Loucy (cell line): ENCODE results near the gene MARCHF2.

Source experiments
- H2AFZ ChIP-seq: fragments of 200-600 bp; sonication (generic); 2 replicates; pipeline ENCODE4 v1.6.0; 2016; ENCODE audit warnings: antibody characterized with exemption, mild to moderate bottlenecking, low read length, moderate library complexity
- H3F3A ChIP-seq: fragments of 200-600 bp; 2 replicates; pipeline ENCODE4 v1.6.0; 2016; ENCODE audit warnings: antibody characterized with exemption, low read depth, mild to moderate bottlenecking
- H3K27me3 ChIP-seq: fragments of 200-600 bp; sonication (generic); 2 replicates; pipeline ENCODE4 v1.6.1; 2014; ENCODE audit warnings: low read length, mild to moderate bottlenecking; ENCODE audit not compliant: insufficient read depth, poor library complexity, severe bottlenecking
- H3K36me3 ChIP-seq: fragments of 200-600 bp; sonication (generic); 2 replicates; pipeline ENCODE4 v1.6.1; 2016; ENCODE audit warnings: low read length; ENCODE audit not compliant: insufficient read depth
- H3K4me1 ChIP-seq: fragments of 200-600 bp; sonication (generic); 2 replicates; pipeline ENCODE4 v1.5.1; 2014; ENCODE audit warnings: low read length, mild to moderate bottlenecking; ENCODE audit not compliant: insufficient read depth, poor library complexity, severe bottlenecking
- H3K4me2 ChIP-seq: fragments of 200-600 bp; sonication (generic); 2 replicates; pipeline ENCODE4 v1.6.0; 2014; ENCODE audit warnings: antibody characterized with exemption, low read length, low read depth, mild to moderate bottlenecking; ENCODE audit not compliant: poor library complexity, severe bottlenecking
- H3K4me3 ChIP-seq: fragments of 200-600 bp; sonication (generic); 2 replicates; pipeline ENCODE4 v1.5.1; 2014; ENCODE audit warnings: low read length, mild to moderate bottlenecking, mixed read lengths; ENCODE audit not compliant: poor library complexity, severe bottlenecking
- H3K79me2 ChIP-seq: fragments of 200-600 bp; sonication (generic); 2 replicates; pipeline ENCODE4 v1.6.1; 2014; ENCODE audit warnings: low read length; ENCODE audit not compliant: insufficient read depth
- H3K9ac ChIP-seq: fragments of 200-600 bp; sonication (generic); 2 replicates; pipeline ENCODE4 v1.6.0; 2014; ENCODE audit warnings: mild to moderate bottlenecking, low read depth, low read length, moderate library complexity; ENCODE audit not compliant: poor library complexity, severe bottlenecking
- H3K9me2 ChIP-seq: fragments of 200-600 bp; sonication (generic); replicated peaks from 2 replicates; pipeline ENCODE4 v1.6.1; 2016; ENCODE audit warnings: low read depth, low read length, mixed read lengths
- H3K9me3 ChIP-seq: fragments of 200-600 bp; sonication (generic); 2 replicates; pipeline ENCODE4 v1.6.1; 2014; ENCODE audit warnings: mild to moderate bottlenecking, antibody characterized with exemption, low read length, low read depth; ENCODE audit not compliant: insufficient read depth
- H4K20me1 ChIP-seq: fragments of 200-600 bp; sonication (generic); 2 replicates; pipeline ENCODE4 v1.6.0; 2014; ENCODE audit warnings: antibody characterized with exemption, low read length, mild to moderate bottlenecking; ENCODE audit not compliant: insufficient read depth, poor library complexity, severe bottlenecking
- EZH2phosphoT487 ChIP-seq: fragments of 200-600 bp; IDR thresholded peaks from 2 replicates; pipeline ENCODE4 v1.6.1; 2018; ENCODE audit warnings: antibody characterized with exemption, mild to moderate bottlenecking, moderate library complexity, borderline replicate concordance
- TF ChIP-seq, protein P1 (sequence below): fragments of 200-600 bp; sonication (generic); conservative IDR thresholded peaks from 2 replicates; pipeline ENCODE4 v1.5.1; 2014; ENCODE audit warnings: mild to moderate bottlenecking, antibody characterized with exemption, low read length

The MARCHF2 gene

DNA sequence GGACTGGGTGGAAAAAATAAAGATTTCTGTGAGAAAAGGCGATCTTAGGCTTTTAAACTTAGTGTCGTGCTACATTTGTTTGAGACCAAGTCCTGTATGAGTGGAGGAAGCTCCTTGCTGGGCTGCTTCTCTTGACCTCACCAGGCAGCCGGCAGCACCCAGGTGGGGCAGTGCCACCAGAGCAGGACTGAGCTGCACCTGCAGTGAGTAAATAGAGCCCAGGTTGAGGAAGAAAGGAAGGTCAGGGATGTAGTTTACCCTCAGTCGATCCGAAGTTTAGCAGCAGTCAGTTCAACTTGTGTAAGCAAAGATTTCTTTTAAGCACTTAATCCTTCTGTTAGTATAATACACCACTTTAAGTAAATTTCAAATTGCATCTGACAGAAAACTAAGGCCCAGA is 45.3 kb downstream of the MARCHF2 start:
- Histone ChIP-seq H3K9ac (no peak overlapping the region), H3K27me3 (no peaks in the 10 kb centered on the region), H3K9me3 (no peaks in the 10 kb centered on the region), H3F3A (no peaks in the 10 kb centered on the region), H3K4me1 (peaks cover 14% of the 10 kb centered on the region), H2AFZ (no peak overlapping the region), H3K79me2 (peaks cover 100% of the 10 kb centered on the region), H3K36me3 (peaks cover 97% of the 10 kb centered on the region), H4K20me1 (peaks cover 100% of the 10 kb centered on the region), H3K4me2 (peak overlapping the region; percentile 14), H3K9me2 (no peaks in the 10 kb centered on the region), H3K4me3 (no peak overlapping the region)
- TF ChIP-seq EZH2phosphoT487: no peak
- TF ChIP-seq, protein P1, sequence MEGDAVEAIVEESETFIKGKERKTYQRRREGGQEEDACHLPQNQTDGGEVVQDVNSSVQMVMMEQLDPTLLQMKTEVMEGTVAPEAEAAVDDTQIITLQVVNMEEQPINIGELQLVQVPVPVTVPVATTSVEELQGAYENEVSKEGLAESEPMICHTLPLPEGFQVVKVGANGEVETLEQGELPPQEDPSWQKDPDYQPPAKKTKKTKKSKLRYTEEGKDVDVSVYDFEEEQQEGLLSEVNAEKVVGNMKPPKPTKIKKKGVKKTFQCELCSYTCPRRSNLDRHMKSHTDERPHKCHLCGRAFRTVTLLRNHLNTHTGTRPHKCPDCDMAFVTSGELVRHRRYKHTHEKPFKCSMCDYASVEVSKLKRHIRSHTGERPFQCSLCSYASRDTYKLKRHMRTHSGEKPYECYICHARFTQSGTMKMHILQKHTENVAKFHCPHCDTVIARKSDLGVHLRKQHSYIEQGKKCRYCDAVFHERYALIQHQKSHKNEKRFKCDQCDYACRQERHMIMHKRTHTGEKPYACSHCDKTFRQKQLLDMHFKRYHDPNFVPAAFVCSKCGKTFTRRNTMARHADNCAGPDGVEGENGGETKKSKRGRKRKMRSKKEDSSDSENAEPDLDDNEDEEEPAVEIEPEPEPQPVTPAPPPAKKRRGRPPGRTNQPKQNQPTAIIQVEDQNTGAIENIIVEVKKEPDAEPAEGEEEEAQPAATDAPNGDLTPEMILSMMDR: no peak

DNA sequence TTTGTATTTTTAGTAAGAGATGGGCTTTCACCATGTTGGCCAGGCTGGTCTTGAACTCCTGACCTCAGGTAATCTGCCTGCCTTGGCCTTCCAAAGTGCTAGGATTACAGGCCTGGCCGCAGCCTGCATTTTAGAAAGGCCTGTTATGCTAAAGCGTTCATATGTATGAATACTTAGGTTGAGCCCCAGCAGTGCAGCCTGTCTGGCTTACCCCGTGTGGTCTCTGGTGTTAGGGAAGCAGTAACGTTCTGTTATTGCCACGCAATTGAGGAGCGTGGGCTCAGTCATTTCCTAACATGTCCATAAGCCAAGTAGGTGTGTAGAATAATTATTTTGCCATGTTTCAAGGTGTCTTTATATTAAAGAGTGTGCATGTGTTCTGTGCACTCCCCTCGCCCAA is 46.0 kb downstream of the MARCHF2 start:
- peaks cover 100% of the 10 kb centered on the region for H4K20me1 ChIP-seq
- H3K9me2 ChIP-seq: no peaks in the 10 kb centered on the region
- peaks cover 100% of the 10 kb centered on the region for H3K79me2 ChIP-seq
- H3K4me3 ChIP-seq: no peak overlapping the region
- no peak overlapping the region for H2AFZ ChIP-seq
- H3K36me3 ChIP-seq: peaks cover 98% of the 10 kb centered on the region
- no peak overlapping the region for H3K9ac ChIP-seq
- H3K9me3 ChIP-seq: no peaks in the 10 kb centered on the region
- H3K27me3 ChIP-seq: no peaks in the 10 kb centered on the region
- H3K4me1 ChIP-seq: peaks cover 7% of the 10 kb centered on the region
- no peaks in the 10 kb centered on the region for H3F3A ChIP-seq
- TF ChIP-seq EZH2phosphoT487: no peak
- TF ChIP-seq, protein P1: no peak
- H3K4me2 ChIP-seq: no peak overlapping the region

DNA sequence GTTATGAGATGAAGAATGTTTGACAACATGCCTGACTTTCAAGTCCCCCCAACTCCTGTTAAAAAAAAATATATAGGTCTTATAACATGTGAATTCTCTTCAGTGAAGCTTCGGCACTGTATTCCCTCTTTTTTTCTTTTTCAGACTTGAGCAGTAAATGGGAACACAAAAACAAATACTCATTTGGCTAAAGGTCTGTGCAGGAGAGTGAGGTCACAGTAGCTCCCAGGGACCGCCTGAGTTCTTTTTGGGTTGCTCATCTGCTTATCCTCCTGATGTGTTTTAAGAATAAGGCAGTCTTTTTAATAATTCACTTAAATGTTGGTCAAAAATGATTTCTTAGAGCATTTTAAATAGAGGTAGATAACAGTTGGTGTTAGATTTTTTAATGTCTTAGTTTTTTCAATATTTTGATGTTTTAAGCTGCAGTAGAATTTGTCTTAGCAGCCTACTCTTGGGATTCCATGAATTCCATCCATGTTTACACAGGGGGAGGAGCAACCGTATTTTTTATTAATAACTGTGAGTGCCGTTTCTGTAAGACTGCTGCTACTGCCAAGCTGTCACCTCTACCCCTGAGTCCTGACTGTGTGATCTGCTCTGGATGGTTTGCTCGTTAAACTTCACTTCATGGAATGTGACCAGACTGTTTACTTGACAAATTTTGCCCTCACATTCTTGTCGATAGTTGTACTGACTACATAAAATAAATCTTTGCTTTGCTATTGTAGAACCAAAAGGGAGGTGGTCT is 46.6 kb downstream of the MARCHF2 start:
- no peak overlapping the region for H3K9ac ChIP-seq
- H3K36me3 ChIP-seq: peaks cover 99% of the 10 kb centered on the region
- H3K9me3 ChIP-seq: no peaks in the 10 kb centered on the region
- H2AFZ ChIP-seq: no peak overlapping the region
- H3F3A ChIP-seq: no peaks in the 10 kb centered on the region
- no peaks in the 10 kb centered on the region for H3K9me2 ChIP-seq
- no peaks in the 10 kb centered on the region for H3K27me3 ChIP-seq
- no peak overlapping the region for H3K4me3 ChIP-seq
- TF ChIP-seq, protein P1: no peak
- TF ChIP-seq EZH2phosphoT487: no peak
- peaks cover 100% of the 10 kb centered on the region for H3K79me2 ChIP-seq
- H3K4me1 ChIP-seq: peaks cover 7% of the 10 kb centered on the region
- H3K4me2 ChIP-seq: no peak overlapping the region
- H4K20me1 ChIP-seq: peaks cover 100% of the 10 kb centered on the region
